ENCODE measurements around the gene SLC7A8. TPM values are rescaled to one million over a fixed set of nuclear protein-coding genes. Genes with fewer than 3 reads are reported as not detected.
A peak's percentile ranks its signal among the peaks of the same experiment; 100 is the strongest.

The SLC7A8 gene
- total RNA-seq, 1 experiment from 2014 or later, result 77.9 TPM

DNA sequence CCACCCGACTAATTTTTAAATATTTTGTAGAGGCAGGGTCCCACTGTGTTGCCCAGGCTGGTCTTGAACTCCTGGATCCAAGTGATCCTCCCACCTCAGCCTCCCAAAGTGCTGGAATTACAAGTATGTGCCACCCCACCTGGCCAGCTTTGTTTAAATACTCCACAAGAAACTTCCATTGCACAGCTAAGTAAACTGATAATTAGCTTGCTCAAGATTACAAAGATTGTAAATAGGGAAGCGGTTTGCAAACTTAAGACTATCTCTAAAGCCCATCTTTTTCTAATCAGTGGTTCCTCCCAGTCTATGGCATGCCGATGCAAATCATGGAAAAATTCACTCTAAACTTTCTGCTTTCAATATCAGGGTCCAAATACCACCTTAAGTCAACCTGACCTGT is 9.7 kb downstream of the SLC7A8 start:
- Histone ChIP-seq H3K27ac (ENCODE audit: insufficient read length, low read depth, low read length) (no peak overlapping the region), H2BK20ac (ENCODE audit: low read depth, low read length, poor library complexity, severe bottlenecking) (no peak overlapping the region), H3K4ac (ENCODE audit: low read depth, low read length) (no peak overlapping the region), H3K9ac (ENCODE audit: extremely low read depth, insufficient read length, low read length) (no peak overlapping the region), H2AFZ (ENCODE audit: low read length) (no peak overlapping the region), H4K20me1 (ENCODE audit: control insufficient read depth, insufficient read depth, insufficient read length) (no peaks in the 10 kb centered on the region), H3T11ph (ENCODE audit: low read length) (no peak overlapping the region), H3K23ac (ENCODE audit: insufficient read length, low read depth, low read length) (no peak overlapping the region), H3K18ac (ENCODE audit: insufficient read length, low read depth, low read length) (no peak overlapping the region), H2AK5ac (ENCODE audit: insufficient read length, low read length) (no peak overlapping the region), H3K23me2 (ENCODE audit: insufficient read length, low read depth, low read length, poor library complexity, severe bottlenecking) (no peaks in the 10 kb centered on the region), H2BK5ac (ENCODE audit: insufficient read length, low read length) (no peak overlapping the region), H3K9me3 (ENCODE audit: control insufficient read depth, low read depth, low read length) (no peaks in the 10 kb centered on the region), H3K4me1 (ENCODE audit: insufficient read depth, low read length) (peaks cover 7% of the 10 kb centered on the region; the same call in 1 of the 2 replicates), H3K79me2 (ENCODE audit: insufficient read depth, low read length) (peaks cover 11% of the 10 kb centered on the region; the same call in 1 of the 2 replicates), H3K4me2 (ENCODE audit: insufficient read depth, insufficient read length, low read length) (no peak overlapping the region), H3K56ac (ENCODE audit: insufficient read length, low read depth, low read length) (no peak overlapping the region), H2BK120ac (ENCODE audit: low read depth, low read length, poor library complexity, severe bottlenecking) (no peak overlapping the region), H2BK12ac (ENCODE audit: insufficient read length, low read depth, low read length) (no peak overlapping the region), H2BK15ac (ENCODE audit: low read depth, low read length) (no peak overlapping the region), H3K27me3 (ENCODE audit: insufficient read depth, low read length) (no peaks in the 10 kb centered on the region), H3K79me1 (ENCODE audit: insufficient read depth, low read depth, low read length, poor library complexity, severe bottlenecking) (peaks cover 5% of the 10 kb centered on the region), H3K14ac (ENCODE audit: insufficient read depth, low read length) (no peak overlapping the region), H4K5ac (ENCODE audit: insufficient read length, low read depth, low read length) (no peak overlapping the region), H4K8ac (replicated peaks; ENCODE audit: insufficient read length, low read depth, low read length) (no peak overlapping the region), H4K91ac (ENCODE audit: insufficient read length, low read depth, low read length) (no peak overlapping the region)
- Mint-ChIP-seq H3K27ac (peak overlapping the region in 2 of 3 experiments; percentile 8 to 94; a peak in 2 of 7 replicates), H3K4me3 (0 out of 5 replicates have a peak overlapping the region, but pooled peaks of 1 of the 2 experiments have one; percentile 52), H3K9me3 (no peaks in the 10 kb centered on the region), H3K4me1 (peaks cover 34 to 45% of the 10 kb centered on the region in 2 experiments), H3K36me3 (ENCODE audit: insufficient read depth in 1 of 3, low read depth in 3 of 3) (peaks cover 7 to 22% (median 14%) of the 10 kb centered on the region in 3 experiments; a peak in 6 of 7 replicates), H3K27me3 (ENCODE audit: low read depth) (no peaks in the 10 kb centered on the region)
- no peak for DNase-seq
- TF ChIP-seq, protein P1, sequence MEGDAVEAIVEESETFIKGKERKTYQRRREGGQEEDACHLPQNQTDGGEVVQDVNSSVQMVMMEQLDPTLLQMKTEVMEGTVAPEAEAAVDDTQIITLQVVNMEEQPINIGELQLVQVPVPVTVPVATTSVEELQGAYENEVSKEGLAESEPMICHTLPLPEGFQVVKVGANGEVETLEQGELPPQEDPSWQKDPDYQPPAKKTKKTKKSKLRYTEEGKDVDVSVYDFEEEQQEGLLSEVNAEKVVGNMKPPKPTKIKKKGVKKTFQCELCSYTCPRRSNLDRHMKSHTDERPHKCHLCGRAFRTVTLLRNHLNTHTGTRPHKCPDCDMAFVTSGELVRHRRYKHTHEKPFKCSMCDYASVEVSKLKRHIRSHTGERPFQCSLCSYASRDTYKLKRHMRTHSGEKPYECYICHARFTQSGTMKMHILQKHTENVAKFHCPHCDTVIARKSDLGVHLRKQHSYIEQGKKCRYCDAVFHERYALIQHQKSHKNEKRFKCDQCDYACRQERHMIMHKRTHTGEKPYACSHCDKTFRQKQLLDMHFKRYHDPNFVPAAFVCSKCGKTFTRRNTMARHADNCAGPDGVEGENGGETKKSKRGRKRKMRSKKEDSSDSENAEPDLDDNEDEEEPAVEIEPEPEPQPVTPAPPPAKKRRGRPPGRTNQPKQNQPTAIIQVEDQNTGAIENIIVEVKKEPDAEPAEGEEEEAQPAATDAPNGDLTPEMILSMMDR (conservative IDR thresholded peaks at IDR 0.05), result no peak
- no CpG with 5 or more reads among the region's 3 CpGs for WGBS (ENCODE audit: extremely low coverage, insufficient read length, low lambda C conversion rate)

Data from H9 (cell line).